Progenitor cell of endocrine pancreas (in vitro differentiated cells): ENCODE data around the gene ABCB1. TPM values are rescaled to one million over a fixed set of nuclear protein-coding genes. Genes with fewer than 3 reads are reported as not detected.
A peak's percentile ranks its signal among the peaks of the same experiment; 100 is the strongest.

Experiments
- DNase-seq: peaks from one replicate; pipeline ENCODE4 v3.0.0; 2021; ENCODE audit warnings: low spot score; ENCODE audit not compliant: unreplicated experiment
- H3K27ac Mint-ChIP-seq: 2 replicates; pipeline ENCODE4 v1.8.0; 2021; ENCODE audit warnings: mild to moderate bottlenecking, moderate library complexity, mixed read lengths
- H3K27me3 Mint-ChIP-seq: 2 replicates; pipeline ENCODE4 v1.8.0; 2021; ENCODE audit warnings: mixed read lengths
- H3K36me3 Mint-ChIP-seq: 2 replicates; pipeline ENCODE4 v1.8.0; 2022; ENCODE audit warnings: mixed read lengths; ENCODE audit not compliant: insufficient read depth
- H3K4me1 Mint-ChIP-seq: 2 replicates; pipeline ENCODE4 v1.8.0; 2021; ENCODE audit warnings: low read depth, mixed read lengths
- H3K4me3 Mint-ChIP-seq: 2 replicates; pipeline ENCODE4 v1.8.0; 2021; ENCODE audit warnings: low read depth, mild to moderate bottlenecking, moderate library complexity, mixed read lengths
- H3K9me3 Mint-ChIP-seq: 2 replicates; pipeline ENCODE4 v1.8.0; 2021; ENCODE audit warnings: low read depth, mixed read lengths
- CTCF ChIP-seq: fragments of 200-600 bp; sonication (generic); IDR thresholded peaks from one replicate; pipeline ENCODE4 v1.5.0; 2021; ENCODE audit warnings: antibody characterized with exemption, mild to moderate bottlenecking; ENCODE audit not compliant: unreplicated experiment
- long read RNA-seq: library from polyadenylated mRNA; unstranded; transcript quantifications from one replicate; pipeline ENCODE4 v2.0.0, GENCODE V29; 2020
- total RNA-seq: library from RNA; stranded (reverse); gene quantifications from 2 replicates; pipeline ENCODE4 v1.2.1, GENCODE V29; 2021

ABCB1 gene
- total RNA-seq = 0.48 and 0.69 TPM in 2 replicates
- long read RNA-seq = 0 reads

- H3K27me3 Mint-ChIP-seq = peaks cover 81% of the 10 kb centered on the region
- no peak for TF ChIP-seq CTCF
These were observed at the start of gene ABCB1 for GRCh38 chr7:87600130-87601124. Gene ABCB1, minus strand, starts transcription at chr7:87600884. Its CDS starts 700 bp downstream, at chr7:87600184.

GRCh38 chr7:87648316-87648715, 47.6 kb upstream of the ABCB1 start:
- no peak for TF ChIP-seq CTCF
- H3K4me3 Mint-ChIP-seq = no peak overlapping the region
- no peaks in the 10 kb centered on the region for H3K4me1 Mint-ChIP-seq
- H3K36me3 Mint-ChIP-seq = no peaks in the 10 kb centered on the region
- DNase-seq = no peak
- H3K27me3 Mint-ChIP-seq = no peaks in the 10 kb centered on the region
- H3K9me3 Mint-ChIP-seq = no peaks in the 10 kb centered on the region
- H3K27ac Mint-ChIP-seq = no peak overlapping the region

More at GRCh38 chr7:87600130-87601124, at the start of gene ABCB1:
- H3K4me1 Mint-ChIP-seq = peaks cover 6% of the 10 kb centered on the region
- no peak within 1 kb of the TSS for H3K27ac Mint-ChIP-seq
- H3K36me3 Mint-ChIP-seq = no peaks in the 10 kb centered on the region
- H3K4me3 Mint-ChIP-seq = peak within 1 kb of the TSS; percentile 62
- peak; percentile 13 for DNase-seq
- H3K9me3 Mint-ChIP-seq = no peaks in the 10 kb centered on the region

GRCh38 chr7:87645446-87645845, 44.8 kb upstream of the ABCB1 start:
- no peak overlapping the region for H3K27ac Mint-ChIP-seq
- no peaks in the 10 kb centered on the region for H3K9me3 Mint-ChIP-seq
- no peak for DNase-seq
- no peaks in the 10 kb centered on the region for H3K36me3 Mint-ChIP-seq
- no peak overlapping the region for H3K4me3 Mint-ChIP-seq
- no peaks in the 10 kb centered on the region for H3K4me1 Mint-ChIP-seq
- TF ChIP-seq CTCF = no peak
- H3K27me3 Mint-ChIP-seq = no peaks in the 10 kb centered on the region

- Mint-ChIP-seq H3K36me3 (no peaks in the 10 kb centered on the region), H3K4me3 (no peak overlapping the region), H3K27me3 (peaks cover 9% of the 10 kb centered on the region), H3K9me3 (no peaks in the 10 kb centered on the region), H3K27ac (no peak overlapping the region), H3K4me1 (no peaks in the 10 kb centered on the region)
- DNase-seq = no peak
- TF ChIP-seq CTCF = no peak
These were observed 35.2 kb upstream of the ABCB1 start for GRCh38 chr7:87635921-87636320.

- Mint-ChIP-seq H3K36me3 (no peaks in the 10 kb centered on the region), H3K27me3 (peaks cover 41% of the 10 kb centered on the region), H3K9me3 (no peaks in the 10 kb centered on the region), H3K4me1 (peaks cover 7% of the 10 kb centered on the region), H3K27ac (no peak overlapping the region), H3K4me3 (peak overlapping the region; percentile 73)
- no peak for TF ChIP-seq CTCF
- peak; percentile 17 for DNase-seq
These were observed 28.3 kb upstream of the ABCB1 start for GRCh38 chr7:87628780-87629569.
